WERI-Rb-1 (cell line): Measurements from ENCODE around the gene TUBB3.

Experiments
- DNase-seq: peaks from one replicate; pipeline ENCODE4 v3.0.0-alpha.2; 2020
- H3K27ac ChIP-seq: fragments of 250-450 bp; sonication (Bioruptor Pico); 2 replicates; pipeline ENCODE4 v1.5.1; 2020; ENCODE audit warnings: mild to moderate bottlenecking, moderate library complexity
- H3K27me3 ChIP-seq: fragments of 250-450 bp; sonication (Bioruptor Pico); 2 replicates; pipeline ENCODE4 v1.5.1; 2021; ENCODE audit warnings: mild to moderate bottlenecking, low read depth, moderate library complexity; ENCODE audit not compliant: insufficient read depth, severe bottlenecking
- H3K36me3 ChIP-seq: fragments of 250-450 bp; sonication (Bioruptor Pico); 2 replicates; pipeline ENCODE4 v1.5.1; 2020; ENCODE audit warnings: mild to moderate bottlenecking, moderate library complexity
- H3K4me3 ChIP-seq: 2 replicates; pipeline ENCODE4 v1.5.1; 2011; ENCODE audit warnings: low read depth, mild to moderate bottlenecking, control low read depth, low read length
- H3K9me3 ChIP-seq: fragments of 250-450 bp; sonication (Bioruptor Pico); 2 replicates; pipeline ENCODE4 v1.5.1; 2021; ENCODE audit warnings: mild to moderate bottlenecking, moderate library complexity; ENCODE audit not compliant: severe bottlenecking
- TF ChIP-seq, protein P1 (sequence below): IDR thresholded peaks from 2 replicates; pipeline ENCODE4 v1.5.1; 2011; ENCODE audit warnings: low read depth, mild to moderate bottlenecking, control low read depth, inconsistent platforms, low read length

TUBB3 gene

DNA sequence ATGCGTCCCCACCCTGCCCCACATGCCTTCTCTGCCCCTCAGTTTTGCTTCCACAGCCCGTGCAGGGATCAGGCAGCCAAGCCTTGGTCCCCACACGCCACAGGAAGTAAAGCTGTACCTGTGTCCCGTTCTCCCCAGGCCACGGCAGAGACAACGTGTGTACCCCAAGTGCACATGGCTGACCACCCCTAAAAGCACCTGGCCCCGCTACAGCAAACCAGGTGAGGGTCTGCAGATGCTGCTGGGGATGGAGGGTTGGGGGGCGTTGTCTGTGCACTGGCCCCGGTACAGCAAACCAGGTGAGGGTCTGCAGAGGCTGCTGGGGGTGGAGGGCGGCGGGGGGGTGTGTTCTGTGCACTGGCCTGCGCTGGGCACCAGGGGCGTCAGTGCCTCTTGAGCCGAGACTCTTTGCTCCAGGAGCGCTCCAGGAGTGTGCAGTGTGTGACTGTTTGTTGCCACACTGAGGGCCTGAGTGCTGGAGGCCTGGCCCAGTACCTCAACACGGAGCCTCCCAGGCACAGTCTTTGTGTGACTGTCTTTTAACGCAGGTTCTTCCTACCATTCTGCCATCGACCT, 31.0 kb upstream of the TUBB3 start:
- H3K9me3 ChIP-seq: no peaks in the 10 kb centered on the region
- TF ChIP-seq, protein P1, sequence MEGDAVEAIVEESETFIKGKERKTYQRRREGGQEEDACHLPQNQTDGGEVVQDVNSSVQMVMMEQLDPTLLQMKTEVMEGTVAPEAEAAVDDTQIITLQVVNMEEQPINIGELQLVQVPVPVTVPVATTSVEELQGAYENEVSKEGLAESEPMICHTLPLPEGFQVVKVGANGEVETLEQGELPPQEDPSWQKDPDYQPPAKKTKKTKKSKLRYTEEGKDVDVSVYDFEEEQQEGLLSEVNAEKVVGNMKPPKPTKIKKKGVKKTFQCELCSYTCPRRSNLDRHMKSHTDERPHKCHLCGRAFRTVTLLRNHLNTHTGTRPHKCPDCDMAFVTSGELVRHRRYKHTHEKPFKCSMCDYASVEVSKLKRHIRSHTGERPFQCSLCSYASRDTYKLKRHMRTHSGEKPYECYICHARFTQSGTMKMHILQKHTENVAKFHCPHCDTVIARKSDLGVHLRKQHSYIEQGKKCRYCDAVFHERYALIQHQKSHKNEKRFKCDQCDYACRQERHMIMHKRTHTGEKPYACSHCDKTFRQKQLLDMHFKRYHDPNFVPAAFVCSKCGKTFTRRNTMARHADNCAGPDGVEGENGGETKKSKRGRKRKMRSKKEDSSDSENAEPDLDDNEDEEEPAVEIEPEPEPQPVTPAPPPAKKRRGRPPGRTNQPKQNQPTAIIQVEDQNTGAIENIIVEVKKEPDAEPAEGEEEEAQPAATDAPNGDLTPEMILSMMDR: no peak
- no peak for DNase-seq
- H3K36me3 ChIP-seq: no peaks in the 10 kb centered on the region
- H3K27me3 ChIP-seq: no peaks in the 10 kb centered on the region
- no peak overlapping the region for H3K27ac ChIP-seq
- no peak overlapping the region for H3K4me3 ChIP-seq

DNA sequence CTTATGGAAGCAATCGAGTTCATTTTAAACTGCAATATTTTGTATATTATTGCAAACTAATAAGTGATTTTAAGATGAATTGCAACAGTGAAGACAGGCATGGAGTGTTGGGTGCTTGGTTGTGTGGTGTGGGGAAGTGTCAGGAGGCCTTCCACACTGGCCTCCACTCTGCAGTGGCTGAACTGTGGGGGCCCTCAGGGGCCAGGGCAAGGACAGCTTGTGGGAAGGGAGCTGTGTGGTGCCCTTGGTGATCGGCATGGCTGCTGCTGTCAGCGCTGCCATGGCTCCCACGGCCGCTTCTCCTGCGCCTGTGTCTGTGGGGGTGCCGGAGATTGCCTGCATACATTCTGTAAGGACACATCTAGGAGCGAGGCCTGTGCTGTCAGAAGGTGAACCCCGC, 30.5 kb upstream of the TUBB3 start:
- no peak overlapping the region for H3K4me3 ChIP-seq
- H3K9me3 ChIP-seq: no peaks in the 10 kb centered on the region
- no peaks in the 10 kb centered on the region for H3K27me3 ChIP-seq
- TF ChIP-seq, protein P1: no peak
- DNase-seq: no peak
- no peak overlapping the region for H3K27ac ChIP-seq
- H3K36me3 ChIP-seq: no peaks in the 10 kb centered on the region

DNA sequence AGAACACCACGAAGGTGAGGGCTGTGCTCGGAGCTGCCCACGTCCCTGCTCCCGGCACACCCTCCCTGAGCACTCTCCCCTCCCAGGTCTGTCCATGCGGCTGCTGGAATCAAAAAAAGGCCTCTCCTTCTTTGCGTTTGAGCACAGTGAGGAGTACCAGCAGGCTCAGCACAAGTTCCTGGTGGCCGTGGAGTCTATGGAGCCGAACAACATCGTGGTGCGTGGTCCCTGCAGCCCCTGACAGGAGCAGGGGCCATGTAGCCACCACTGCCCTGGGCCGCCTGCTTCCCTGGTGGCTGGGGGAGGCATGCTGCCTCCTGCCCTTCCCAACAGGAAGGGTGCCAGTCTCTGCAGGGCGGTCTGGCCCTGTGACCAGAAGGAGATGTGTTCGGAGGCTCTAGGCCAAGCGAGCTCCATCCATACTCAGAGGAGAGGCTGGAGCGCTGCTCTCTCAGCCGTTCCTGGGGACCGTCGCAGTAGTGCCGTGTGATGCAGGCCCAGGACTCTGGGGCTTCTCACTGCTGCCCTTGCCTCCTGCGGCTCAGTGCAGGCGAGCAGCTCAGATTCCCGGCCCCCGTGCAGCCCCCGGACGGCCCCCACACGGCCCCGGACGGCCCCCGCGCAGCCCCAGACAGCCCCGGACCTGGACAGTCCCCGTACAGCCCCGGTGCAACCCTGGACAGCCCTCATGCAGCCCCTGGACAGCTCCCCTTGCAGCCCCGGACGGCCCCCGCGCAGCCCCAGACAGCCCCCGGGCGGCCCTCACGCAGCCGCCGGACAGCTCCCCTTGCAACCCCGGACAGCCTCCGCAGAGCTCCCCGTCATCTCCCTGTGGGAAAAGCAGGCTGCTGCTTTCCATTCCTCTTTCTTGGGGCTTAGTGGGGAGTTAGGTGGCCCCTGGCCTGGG, 29.2 kb upstream of the TUBB3 start:
- DNase-seq: no peak
- no peaks in the 10 kb centered on the region for H3K36me3 ChIP-seq

DNA sequence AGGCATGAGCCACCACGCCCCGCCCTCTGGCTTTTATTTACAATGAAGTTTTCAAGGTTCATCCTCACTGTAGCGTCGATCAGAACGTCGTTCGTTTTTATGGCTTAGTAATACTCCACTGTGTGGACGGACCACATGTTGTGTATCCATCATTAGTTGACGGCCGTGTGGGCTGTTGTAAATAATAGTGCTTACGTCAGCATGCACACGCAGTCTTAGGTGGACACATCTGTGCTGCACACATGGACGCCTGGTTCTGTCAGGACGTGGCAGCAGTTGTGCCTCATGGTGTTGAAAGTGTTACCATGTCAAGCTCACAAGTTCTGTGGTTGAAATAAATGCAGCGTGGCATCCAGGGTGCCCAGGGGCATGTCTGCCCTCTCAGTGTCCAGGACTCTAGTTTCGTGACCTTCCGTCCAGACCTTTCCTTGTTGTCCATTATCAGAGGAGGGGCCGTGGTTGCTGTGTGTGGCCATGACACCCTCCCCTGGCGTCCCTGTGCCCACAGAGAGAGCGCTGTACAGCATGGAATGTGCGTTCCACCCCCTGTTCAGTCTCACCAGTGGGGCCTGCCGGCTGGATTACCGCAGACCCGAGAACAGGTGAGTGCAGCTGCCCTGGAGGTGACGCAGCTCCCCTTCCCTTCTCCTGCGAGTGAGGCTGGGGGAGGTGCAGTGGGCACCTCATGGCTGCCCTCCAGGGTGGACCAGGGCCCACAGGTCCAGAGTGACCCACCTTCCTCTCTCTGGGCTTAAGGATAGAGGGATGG, 27.5 kb upstream of the TUBB3 start:
- Histone ChIP-seq H3K27ac (no peak overlapping the region), H3K4me3 (no peak overlapping the region), H3K9me3 (no peaks in the 10 kb centered on the region), H3K36me3 (no peaks in the 10 kb centered on the region), H3K27me3 (no peaks in the 10 kb centered on the region)
- TF ChIP-seq, protein P1: no peak
- DNase-seq: no peak

More for the DNA sequence above, 29.2 kb upstream of the TUBB3 start:
- Histone ChIP-seq H3K27me3 (no peaks in the 10 kb centered on the region), H3K4me3 (no peak overlapping the region), H3K27ac (no peak overlapping the region), H3K9me3 (no peaks in the 10 kb centered on the region)
- TF ChIP-seq, protein P1: no peak

DNA sequence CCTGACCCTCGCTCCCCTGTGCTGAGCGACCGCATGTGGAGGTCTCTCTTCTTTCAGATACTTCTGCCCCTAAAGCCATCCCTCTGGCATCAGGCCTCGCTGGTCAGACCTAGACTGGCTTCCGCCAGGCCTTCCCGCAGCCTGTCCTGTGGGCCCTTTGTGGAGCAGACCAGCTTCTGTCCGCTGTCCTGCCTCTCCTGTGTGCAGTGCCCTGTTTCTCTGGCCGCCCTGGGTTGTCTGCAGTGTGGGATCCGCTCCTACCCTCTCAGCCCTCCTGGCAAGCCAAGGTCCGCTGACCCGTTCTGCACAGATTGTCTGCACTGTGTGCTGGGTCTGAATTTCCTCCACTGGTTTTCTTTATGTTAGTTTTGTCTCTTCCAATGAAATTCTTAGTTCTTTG, 25.9 kb upstream of the TUBB3 start:
- Histone ChIP-seq H3K27me3 (no peaks in the 10 kb centered on the region), H3K4me3 (no peak overlapping the region), H3K36me3 (no peaks in the 10 kb centered on the region), H3K27ac (no peak overlapping the region), H3K9me3 (no peaks in the 10 kb centered on the region)
- TF ChIP-seq, protein P1: no peak
- DNase-seq: no peak
